HEK293 (cell line): ENCODE measurements around the gene TIAM2.

Experiments used
- CTCF ChIA-PET: fragments of 350-600 bp; formaldehyde crosslinking; extraction: SDS; loops from one replicate; lab custom pipeline; 2021; ENCODE audit warnings: antibody characterized with exemption; lab: Yijun Ruan, JAX
- POLR2A ChIA-PET: fragments of 300-600 bp; formaldehyde crosslinking; extraction: SDS; loops from one replicate; lab custom pipeline; 2020; ENCODE audit warnings: antibody characterized with exemption, inconsistent platforms; lab: Yijun Ruan, JAX
- H3K27ac ChIP-seq: fragments of 200-500 bp; sonication (Bioruptor generic); 2 replicates; pipeline ENCODE4 v1.5.1; 2014; ENCODE audit warnings: low read depth, low read length, control low read depth, inconsistent platforms; ENCODE audit errors: extremely low read depth
- H3K36me3 ChIP-seq, 2 experiments: fragments of 200-500 bp in 1 of 2; sonication (Bioruptor generic) in 1 of 2; 1 replicate in 1 of 2; 2 replicates in 1 of 2; pipeline ENCODE4 v1.5.1; 2014 to 2017; ENCODE audit warnings: inconsistent platforms in 2 of 2, low read length in 2 of 2; ENCODE audit not compliant: control insufficient read depth in 2 of 2, insufficient read depth in 1 of 2
- H3K4me1 ChIP-seq: fragments of 200-500 bp; sonication (Bioruptor generic); 2 replicates; pipeline ENCODE4 v1.5.1; 2014; ENCODE audit warnings: mild to moderate bottlenecking, low read length, inconsistent platforms; ENCODE audit not compliant: control insufficient read depth, insufficient read depth
- H3K4me3 ChIP-seq: 2 replicates; pipeline ENCODE4 v1.5.1; 2011; ENCODE audit warnings: low read depth, mild to moderate bottlenecking, control low read depth, low read length, moderate library complexity
- H3K9me3 ChIP-seq: fragments of 200-500 bp; sonication (Bioruptor generic); 2 replicates; pipeline ENCODE4 v1.5.1; 2014; ENCODE audit warnings: low read depth, low read length, inconsistent platforms; ENCODE audit not compliant: control insufficient read depth, insufficient read depth
- GLIS1 ChIP-seq: fragments of 450-650 bp; formaldehyde crosslinking; IDR thresholded peaks from 2 replicates; pipeline ENCODE4 v1.5.1; 2016; ENCODE audit warnings: missing biosample characterization, missing genetic modification characterization
- GLIS2 ChIP-seq: fragments of 450-650 bp; formaldehyde crosslinking; IDR thresholded peaks from 2 replicates; pipeline ENCODE4 v1.5.1; 2016; ENCODE audit warnings: missing biosample characterization, missing genetic modification characterization
- PRDM1 ChIP-seq: fragments of 450-650 bp; formaldehyde crosslinking; IDR thresholded peaks from 2 replicates; pipeline ENCODE4; 2016; ENCODE audit warnings: missing biosample characterization, missing genetic modification characterization
- PRDM6 ChIP-seq: fragments of 450-650 bp; formaldehyde crosslinking; IDR thresholded peaks from 2 replicates; pipeline ENCODE4 v1.5.1; 2017; ENCODE audit warnings: missing biosample characterization, missing genetic modification characterization
- REPIN1 ChIP-seq: fragments of 450-650 bp; formaldehyde crosslinking; IDR thresholded peaks from 2 replicates; pipeline ENCODE4 v1.5.1; 2017; ENCODE audit warnings: missing biosample characterization, missing genetic modification characterization, low read depth
- REST ChIP-seq: fragments of 450-650 bp; formaldehyde crosslinking; IDR thresholded peaks from 2 replicates; pipeline ENCODE4 v1.5.1; 2016; ENCODE audit warnings: missing biosample characterization, missing genetic modification characterization
- WT1 ChIP-seq: fragments of 450-650 bp; formaldehyde crosslinking; IDR thresholded peaks from 2 replicates; pipeline ENCODE4 v1.5.1; 2016; ENCODE audit warnings: missing biosample characterization, missing genetic modification characterization
- ZBTB21 ChIP-seq: fragments of 450-650 bp; formaldehyde crosslinking; IDR thresholded peaks from 2 replicates; pipeline ENCODE4 v1.5.1; 2017; ENCODE audit warnings: missing biosample characterization, missing genetic modification characterization
- ZBTB26 ChIP-seq: fragments of 450-650 bp; formaldehyde crosslinking; optimal IDR thresholded peaks from 2 replicates; pipeline ENCODE3; 2016; ENCODE audit warnings: missing biosample characterization, mild to moderate bottlenecking, missing genetic modification characterization
- ZNF10 ChIP-seq: fragments of 450-650 bp; formaldehyde crosslinking; IDR thresholded peaks from 2 replicates; pipeline ENCODE4 v1.5.1; 2017; ENCODE audit warnings: missing biosample characterization, missing genetic modification characterization
- ZNF121 ChIP-seq: fragments of 450-650 bp; formaldehyde crosslinking; IDR thresholded peaks from 2 replicates; pipeline ENCODE4 v1.5.1; 2016; ENCODE audit warnings: missing biosample characterization, missing genetic modification characterization
- ZNF174 ChIP-seq: fragments of 450-650 bp; formaldehyde crosslinking; IDR thresholded peaks from 2 replicates; pipeline ENCODE4 v1.5.0; 2017; ENCODE audit warnings: missing biosample characterization, mild to moderate bottlenecking, missing genetic modification characterization
- ZNF223 ChIP-seq: fragments of 450-650 bp; formaldehyde crosslinking; IDR thresholded peaks from 2 replicates; pipeline ENCODE4 v1.5.1; 2016; ENCODE audit warnings: missing biosample characterization, missing genetic modification characterization
- ZNF26 ChIP-seq: fragments of 450-650 bp; formaldehyde crosslinking; IDR thresholded peaks from 2 replicates; pipeline ENCODE4 v1.5.1; 2016; ENCODE audit warnings: missing biosample characterization, missing genetic modification characterization
- ZNF292 ChIP-seq: fragments of 450-650 bp; formaldehyde crosslinking; IDR thresholded peaks from 2 replicates; pipeline ENCODE4 v1.5.1; 2016; ENCODE audit warnings: low read depth, missing biosample characterization, missing genetic modification characterization, borderline replicate concordance
- ZNF324 ChIP-seq: fragments of 450-650 bp; formaldehyde crosslinking; IDR thresholded peaks from 2 replicates; pipeline ENCODE4 v1.5.1; 2016; ENCODE audit warnings: missing biosample characterization, missing genetic modification characterization
- ZNF404 ChIP-seq: fragments of 450-650 bp; formaldehyde crosslinking; IDR thresholded peaks from 2 replicates; pipeline ENCODE4 v1.5.1; 2017; ENCODE audit warnings: missing biosample characterization, missing genetic modification characterization
- ZNF621 ChIP-seq: fragments of 450-650 bp; formaldehyde crosslinking; IDR thresholded peaks from 2 replicates; pipeline ENCODE4 v1.5.1; 2017; ENCODE audit warnings: missing biosample characterization, missing genetic modification characterization
- ZNF645 ChIP-seq: fragments of 450-650 bp; formaldehyde crosslinking; IDR thresholded peaks from 2 replicates; pipeline ENCODE4; 2016; ENCODE audit warnings: missing biosample characterization, missing genetic modification characterization
- ZNF837 ChIP-seq: fragments of 450-650 bp; formaldehyde crosslinking; IDR thresholded peaks from 2 replicates; pipeline ENCODE4 v1.5.1; 2016; ENCODE audit warnings: missing biosample characterization, missing genetic modification characterization
- ZSCAN16 ChIP-seq: fragments of 450-650 bp; formaldehyde crosslinking; IDR thresholded peaks from 2 replicates; pipeline ENCODE4 v1.5.1; 2016; ENCODE audit warnings: missing biosample characterization, missing genetic modification characterization
- ZSCAN30 ChIP-seq: fragments of 450-650 bp; IDR thresholded peaks from 2 replicates; pipeline ENCODE4 v1.5.1; 2018; ENCODE audit warnings: missing biosample characterization, mild to moderate bottlenecking, missing genetic modification characterization, moderate library complexity

The TIAM2 gene

GRCh38 chr6:155090166-155090565 is 95.1 kb downstream of the TIAM2 start:
- Histone ChIP-seq H3K4me1 (0 out of 2 replicates have a peak, but pooled peaks cover 2% of the 10 kb centered on the region), H3K9me3 (no peaks in the 10 kb centered on the region), H3K36me3 (peaks cover 0 to 15% of the 10 kb centered on the region in 2 experiments; a peak in 1 of 3 replicates), H3K27ac (no peak overlapping the region), H3K4me3 (no peak overlapping the region)
- ChIA-PET POLR2A (no interaction called here), CTCF (interaction anchor here (0.6 to 1.6 kb wide), 2 partner anchors 161 to 592 kb away, joined by 3 to 4 read pairs; no protein-coding TSS in a partner anchor)
- no peak for TF ChIP-seq REST (tag by site-specific recombination)
- TF ChIP-seq ZNF621 (tag by site-specific recombination): no peak
- no peak for TF ChIP-seq ZBTB21 (tag by site-specific recombination)
- TF ChIP-seq ZNF292: no peak
- no peak for TF ChIP-seq ZSCAN16
- TF ChIP-seq ZNF404 (tag by site-specific recombination): no peak
- no peak for TF ChIP-seq ZSCAN30 (tag by site-specific recombination)
- TF ChIP-seq ZNF174 (tag by site-specific recombination): no peak

GRCh38 chr6:155091756-155092155 is 96.6 kb downstream of the TIAM2 start:
- no peak overlapping the region for H3K4me3 ChIP-seq
- H3K27ac ChIP-seq: no peak overlapping the region
- H3K36me3 ChIP-seq: peaks cover 0 to 15% of the 10 kb centered on the region in 2 experiments; a peak in 1 of 3 replicates
- TF ChIP-seq ZNF10 (tag by site-specific recombination): no peak
- no peak for TF ChIP-seq GLIS2 (tag by site-specific recombination)
- no peak for TF ChIP-seq ZNF645 (tag by site-specific recombination)
- TF ChIP-seq PRDM6: no peak
- TF ChIP-seq ZNF121: no peak
- no peak for TF ChIP-seq REPIN1 (tag by site-specific recombination)
- TF ChIP-seq ZNF26 (tag by site-specific recombination): no peak
- TF ChIP-seq ZNF324 (tag by site-specific recombination): no peak
- TF ChIP-seq GLIS1 (tag by site-specific recombination): no peak
- TF ChIP-seq WT1 (tag by site-specific recombination): no peak
- TF ChIP-seq ZNF837 (tag by site-specific recombination): no peak
- no peak for TF ChIP-seq ZNF223 (tag by site-specific recombination)
- no peak for TF ChIP-seq PRDM1 (tag by site-specific recombination)
- TF ChIP-seq ZBTB26 (tag by site-specific recombination): no peak
- TF ChIP-seq, all 188 proteins: peak for 0
- Histone ChIP-seq H3K9me3 (no peaks in the 10 kb centered on the region), H3K4me1 (no peaks in the 10 kb centered on the region)
- POLR2A ChIA-PET: no interaction called here
- CTCF ChIA-PET: no interaction called here
